CD14-positive monocyte (primary cell): Measurements from ENCODE around the gene STAT5A. TPM values are rescaled to one million over a fixed set of nuclear protein-coding genes. Genes with fewer than 3 reads are reported as not detected.
"Not testable (repeated sequence)": the region's sequence is repeated elsewhere in the genome, so short reads cannot be mapped to it uniquely, and the experiment has no call there.

Experiments
- DNase-seq, 3 donors: peaks; one replicate each; pipeline ENCODE4 v3.0.0-alpha.2; 2011 to 2022
- H2AFZ ChIP-seq: 2 replicates; pipeline ENCODE4 v1.6.0; 2012; ENCODE audit warnings: mild to moderate bottlenecking, low read depth, low read length, inconsistent platforms; ENCODE audit not compliant: insufficient read depth, poor library complexity, severe bottlenecking
- H3K27ac ChIP-seq, 2 donors: 1 replicate in 1 of 2; 2 replicates in 1 of 2; pipeline ENCODE4 v1.5.1; 2012 to 2013; ENCODE audit warnings: low read length in 2 of 2, control low read depth in 1 of 2, inconsistent platforms in 1 of 2, low read depth in 1 of 2, mild to moderate bottlenecking in 1 of 2
- H3K27me3 ChIP-seq, 2 donors: one replicate each; pipeline versions ENCODE4 v1.6.0 to v1.6.1; 2011 to 2013; ENCODE audit warnings: low read length in 2 of 2; ENCODE audit not compliant: control insufficient read depth in 2 of 2, insufficient read depth in 2 of 2
- H3K36me3 ChIP-seq, 2 donors: replicated peaks in 1 of 2; 1 replicate in 1 of 2; 2 replicates in 1 of 2; pipeline versions ENCODE4 v1.5.1 to v1.6.1; 2012 to 2013; ENCODE audit warnings: low read length in 2 of 2, control low read depth in 1 of 2, inconsistent platforms in 1 of 2, mild to moderate bottlenecking in 1 of 2; ENCODE audit not compliant: insufficient read depth in 2 of 2, control insufficient read depth in 1 of 2
- H3K4me1 ChIP-seq, 2 donors: 1 replicate in 1 of 2; 2 replicates in 1 of 2; pipeline versions ENCODE4 v1.5.1 to v1.6.1; 2012 to 2013; ENCODE audit warnings: low read length in 2 of 2, control low read depth in 1 of 2, inconsistent platforms in 1 of 2, mild to moderate bottlenecking in 1 of 2, moderate library complexity in 1 of 2; ENCODE audit not compliant: insufficient read depth in 2 of 2, control insufficient read depth in 1 of 2
- H3K4me2 ChIP-seq: replicated peaks from 2 replicates; pipeline ENCODE3; 2012; ENCODE audit warnings: low read length, moderate library complexity, mild to moderate bottlenecking; ENCODE audit not compliant: poor library complexity, severe bottlenecking; ENCODE audit errors: extremely low read depth
- H3K4me3 ChIP-seq, 3 experiments: fragments of 200-600 bp in 1 of 3; sonication (generic) in 1 of 3; replicated peaks in 1 of 3; 1 replicate in 2 of 3; 2 replicates in 1 of 3; pipeline ENCODE4 v1.5.1; 2011 to 2013; ENCODE audit warnings: low read length in 3 of 3, mild to moderate bottlenecking in 3 of 3, control low read depth in 2 of 3, low read depth in 2 of 3, inconsistent platforms in 1 of 3, moderate library complexity in 1 of 3
- H3K79me2 ChIP-seq: 2 replicates; pipeline ENCODE4 v1.6.0; 2012; ENCODE audit warnings: mild to moderate bottlenecking, control low read depth, inconsistent platforms, low read length, moderate library complexity; ENCODE audit not compliant: insufficient read depth
- H3K9ac ChIP-seq: 2 replicates; pipeline ENCODE4 v1.6.0; 2017; ENCODE audit warnings: low read length, mild to moderate bottlenecking; ENCODE audit not compliant: insufficient read depth, poor library complexity, severe bottlenecking
- H3K9me3 ChIP-seq, 2 donors: replicated peaks in 1 of 2; 1 replicate in 1 of 2; 2 replicates in 1 of 2; pipeline versions ENCODE4 v1.5.1 to v1.6.1; 2012 to 2013; ENCODE audit warnings: low read length in 2 of 2, control low read depth in 1 of 2; ENCODE audit not compliant: control insufficient read depth in 1 of 2, insufficient read depth in 1 of 2
- H4K20me1 ChIP-seq: 2 replicates; pipeline ENCODE4 v1.6.0; 2012; ENCODE audit warnings: mild to moderate bottlenecking, low read length, control low read depth, moderate library complexity; ENCODE audit not compliant: insufficient read depth
- H3K27ac Mint-ChIP-seq, 7 donors: one replicate each; pipeline ENCODE4 v1.8.0; 2020; ENCODE audit warnings: mild to moderate bottlenecking in 7 of 7, mixed read lengths in 7 of 7, moderate library complexity in 6 of 7, inconsistent platforms in 2 of 7
- H3K27me3 Mint-ChIP-seq, 3 donors: one replicate each; pipeline ENCODE4 v1.8.0; 2021 to 2022; ENCODE audit warnings: low read depth in 3 of 3, mild to moderate bottlenecking in 3 of 3, mixed read lengths in 3 of 3, moderate library complexity in 3 of 3, inconsistent platforms in 1 of 3
- H3K36me3 Mint-ChIP-seq, 2 donors: one replicate each; pipeline ENCODE4 v1.8.0; 2020; ENCODE audit warnings: mixed read lengths in 2 of 2, inconsistent platforms in 1 of 2, mild to moderate bottlenecking in 1 of 2
- H3K4me1 Mint-ChIP-seq: one replicate; pipeline ENCODE4 v1.8.0; 2020; ENCODE audit warnings: mild to moderate bottlenecking, mixed read lengths
- H3K4me3 Mint-ChIP-seq, 2 donors: one replicate each; pipeline ENCODE4 v1.8.0; 2020; ENCODE audit warnings: mild to moderate bottlenecking in 2 of 2, mixed read lengths in 2 of 2, moderate library complexity in 1 of 2
- H3K9me3 Mint-ChIP-seq, 7 donors: one replicate each; pipeline ENCODE4 v1.8.0; 2020 to 2022; ENCODE audit warnings: mixed read lengths in 7 of 7, mild to moderate bottlenecking in 6 of 7, moderate library complexity in 6 of 7, inconsistent platforms in 2 of 7
- WGBS: methylation state at CpG from one replicate; pipeline ENCODE4 v1.1.5; 2013; ENCODE audit warnings: missing lambda C conversion rate; ENCODE audit not compliant: insufficient coverage; 5-methylcytosine and 5-hydroxymethylcytosine counted together
- intact Hi-C, 2 donors: fragments of 100-400 bp; cut with micrococcal nuclease; formaldehyde crosslinking; loops; one replicate each; pipeline versions ENCODE4 v1.15.0 to v1.15.1; 2023
- polyA plus RNA-seq, 3 donors: library from polyadenylated mRNA; depleted of rRNA in 1 of 3; unstranded in 2 of 3; stranded (reverse) in 1 of 3; fragments of 300-500 nt in 2 of 3; fragments of >200 nt in 1 of 3; fragmentation: Illumina TruSeq in 2 of 3; gene quantifications; 1 replicate in 2 of 3; 2 replicates in 1 of 3; pipeline ENCODE4 v1.2.3, GENCODE V29; 2012 to 2021
- TF ChIP-seq, protein P1 (sequence below): fragments of 200-600 bp; IDR thresholded peaks from one replicate; pipeline ENCODE4 v1.8.0; 2022; ENCODE audit warnings: antibody characterized with exemption, mild to moderate bottlenecking

The STAT5A gene
- polyA plus RNA-seq, 3 donors = 30.5 to 91.1 (median 49.8) TPM

- peaks cover 62 to 81% of the 10 kb centered on the region in 2 donors for H3K36me3 ChIP-seq
Measured at GRCh38 chr17:42294469-42295398, 6.4 kb downstream of the STAT5A start.

DNA sequence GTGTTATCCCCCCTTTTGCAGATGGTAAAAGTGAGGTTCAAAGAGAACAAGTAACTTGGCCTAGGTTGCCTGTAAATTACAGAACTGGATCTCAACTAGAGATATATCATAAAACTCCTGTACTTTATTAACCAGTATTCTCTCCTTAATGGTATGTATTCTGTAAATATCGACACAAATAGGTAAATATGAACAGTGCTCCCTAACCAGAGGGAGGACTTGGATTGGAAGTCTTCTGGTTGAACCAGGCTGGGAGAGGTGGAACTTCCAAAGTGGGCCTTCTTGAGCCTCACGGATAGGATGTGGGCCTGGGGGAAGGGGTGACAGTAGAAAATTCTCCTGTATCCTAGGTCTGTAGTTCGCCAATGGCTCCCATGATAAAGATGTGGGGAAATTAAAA, 7.7 kb downstream of the STAT5A start:
- H3K27ac ChIP-seq = no peak overlapping the region
- Mint-ChIP-seq H3K4me3 (no peak overlapping the region), H3K9me3 (no peaks in the 10 kb centered on the region), H3K27me3 (peaks cover 0 to 2% (median 0%) of the 10 kb centered on the region in 3 donors), H3K36me3 (peaks cover 70 to 94% of the 10 kb centered on the region in 2 donors), H3K4me1 (peaks cover 28% of the 10 kb centered on the region), H3K27ac (peak overlapping the region in 1 of 7 donors; percentile 6)
- H3K4me2 ChIP-seq = no peak overlapping the region
- intact Hi-C loops = no loop called here
- H3K4me1 ChIP-seq = peaks cover 11 to 16% of the 10 kb centered on the region in 2 donors
- 100% methylated on average over 1 of the region's 3 CpGs for WGBS
- no peaks in the 10 kb centered on the region for H3K9me3 ChIP-seq
- peaks cover 39% of the 10 kb centered on the region for H3K79me2 ChIP-seq
- no peak for DNase-seq
- TF ChIP-seq, protein P1, sequence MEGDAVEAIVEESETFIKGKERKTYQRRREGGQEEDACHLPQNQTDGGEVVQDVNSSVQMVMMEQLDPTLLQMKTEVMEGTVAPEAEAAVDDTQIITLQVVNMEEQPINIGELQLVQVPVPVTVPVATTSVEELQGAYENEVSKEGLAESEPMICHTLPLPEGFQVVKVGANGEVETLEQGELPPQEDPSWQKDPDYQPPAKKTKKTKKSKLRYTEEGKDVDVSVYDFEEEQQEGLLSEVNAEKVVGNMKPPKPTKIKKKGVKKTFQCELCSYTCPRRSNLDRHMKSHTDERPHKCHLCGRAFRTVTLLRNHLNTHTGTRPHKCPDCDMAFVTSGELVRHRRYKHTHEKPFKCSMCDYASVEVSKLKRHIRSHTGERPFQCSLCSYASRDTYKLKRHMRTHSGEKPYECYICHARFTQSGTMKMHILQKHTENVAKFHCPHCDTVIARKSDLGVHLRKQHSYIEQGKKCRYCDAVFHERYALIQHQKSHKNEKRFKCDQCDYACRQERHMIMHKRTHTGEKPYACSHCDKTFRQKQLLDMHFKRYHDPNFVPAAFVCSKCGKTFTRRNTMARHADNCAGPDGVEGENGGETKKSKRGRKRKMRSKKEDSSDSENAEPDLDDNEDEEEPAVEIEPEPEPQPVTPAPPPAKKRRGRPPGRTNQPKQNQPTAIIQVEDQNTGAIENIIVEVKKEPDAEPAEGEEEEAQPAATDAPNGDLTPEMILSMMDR = no peak
- no peaks in the 10 kb centered on the region for H3K27me3 ChIP-seq
- H3K36me3 ChIP-seq = peaks cover 64 to 78% of the 10 kb centered on the region in 2 donors
- H2AFZ ChIP-seq = no peak overlapping the region
- no peak overlapping the region for H3K9ac ChIP-seq
- H3K4me3 ChIP-seq = no peak overlapping the region
- H4K20me1 ChIP-seq = peaks cover 76% of the 10 kb centered on the region

More at GRCh38 chr17:42294469-42295398, 6.4 kb downstream of the STAT5A start:
- Histone ChIP-seq H2AFZ (no peak overlapping the region), H4K20me1 (peaks cover 85% of the 10 kb centered on the region), H3K9me3 (no peaks in the 10 kb centered on the region), H3K9ac (no peak overlapping the region), H3K27ac (peak overlapping the region in 1 of 2 donors; percentile 20), H3K4me3 (no peak overlapping the region), H3K4me1 (peaks cover 19 to 26% of the 10 kb centered on the region in 2 donors), H3K79me2 (peaks cover 52% of the 10 kb centered on the region), H3K4me2 (peak overlapping the region; percentile 19), H3K27me3 (no peaks in the 10 kb centered on the region)
- intact Hi-C loops = no loop called here
- peaks cover 73 to 97% of the 10 kb centered on the region in 2 donors for H3K36me3 Mint-ChIP-seq
- peak overlapping the region in 6 of 7 donors; percentile 43 to 85 (median 69) for H3K27ac Mint-ChIP-seq
- TF ChIP-seq, protein P1 = no peak
- peak overlapping the region in 1 of 2 donors; percentile 49 for H3K4me3 Mint-ChIP-seq
- 70% methylated on average over 2 of the region's 12 CpGs for WGBS
- peaks cover 41% of the 10 kb centered on the region for H3K4me1 Mint-ChIP-seq
- H3K9me3 Mint-ChIP-seq = no peaks in the 10 kb centered on the region
- H3K27me3 Mint-ChIP-seq = peaks cover 0 to 3% (median 2%) of the 10 kb centered on the region in 3 donors
- no peak for DNase-seq

DNA sequence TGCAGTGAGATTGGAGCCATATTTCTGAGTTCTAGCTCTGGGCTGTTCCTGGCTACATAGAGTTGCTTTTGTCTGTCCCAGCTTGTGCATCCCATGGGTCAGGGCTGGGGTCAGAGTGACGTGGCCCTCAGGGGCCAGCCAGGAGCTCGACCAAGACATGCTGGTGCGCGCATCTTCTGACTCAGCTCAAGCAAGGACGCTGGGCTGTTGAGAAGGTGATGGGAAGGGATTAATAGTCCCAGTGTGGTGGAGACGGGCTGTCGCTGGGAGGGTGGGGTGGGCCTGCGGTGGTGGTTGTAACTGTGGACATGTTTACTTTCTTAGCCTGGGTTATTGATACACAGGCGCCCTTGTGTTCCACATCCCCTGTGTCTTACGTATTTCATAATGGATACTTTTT, 9.5 kb downstream of the STAT5A start:
- H3K9me3 Mint-ChIP-seq, H3K27me3 Mint-ChIP-seq, H3K27ac Mint-ChIP-seq, H3K4me1 ChIP-seq, H3K9ac ChIP-seq, H3K4me3 Mint-ChIP-seq, H3K27me3 ChIP-seq, H3K27ac ChIP-seq, H3K4me3 ChIP-seq, H2AFZ ChIP-seq, intact Hi-C loops, H3K9me3 ChIP-seq, DNase-seq, H3K4me2 ChIP-seq: not testable (repeated sequence)
- H3K36me3 Mint-ChIP-seq = peaks cover 75 to 94% of the 10 kb centered on the region in 2 donors
- Histone ChIP-seq H4K20me1 (peaks cover 78% of the 10 kb centered on the region), H3K79me2 (peaks cover 24% of the 10 kb centered on the region), H3K36me3 (peaks cover 75 to 82% of the 10 kb centered on the region in 2 donors)
- peaks cover 16% of the 10 kb centered on the region for H3K4me1 Mint-ChIP-seq
- WGBS = no CpG with 5 or more reads among the region's 10 CpGs
